Large intestine (tissue), 3 donors: ENCODE measurements around the gene CATSPER3. TPM values are rescaled to one million over a fixed set of nuclear protein-coding genes. Genes with fewer than 3 reads are reported as not detected.

Experiments used
- DNase-seq, 2 donors: peaks; one replicate each; pipeline versions ENCODE4 v3.0.0 to v3.0.0-alpha.2; 2013
- H3K27ac ChIP-seq: one replicate; pipeline ENCODE4 v1.5.1; 2013; ENCODE audit warnings: low read length
- H3K27me3 ChIP-seq: 2 replicates; pipeline ENCODE4 v1.6.1; 2013; ENCODE audit warnings: low read length; ENCODE audit not compliant: control insufficient read depth, insufficient read depth
- H3K36me3 ChIP-seq: 2 replicates; pipeline ENCODE4 v1.6.1; 2013; ENCODE audit warnings: low read length; ENCODE audit not compliant: control insufficient read depth, insufficient read depth
- H3K4me1 ChIP-seq: one replicate; pipeline ENCODE4 v1.6.1; 2013; ENCODE audit warnings: low read length; ENCODE audit not compliant: control insufficient read depth, insufficient read depth
- H3K4me3 ChIP-seq: one replicate; pipeline ENCODE4 v1.5.1; 2013; ENCODE audit warnings: low read length
- H3K9me3 ChIP-seq: one replicate; pipeline ENCODE4 v1.6.1; 2013; ENCODE audit warnings: mild to moderate bottlenecking, low read depth, low read length, moderate library complexity; ENCODE audit not compliant: control insufficient read depth
- WGBS: methylation state at CpG from one replicate; pipeline ENCODE4 v1.1.5; 2013; ENCODE audit warnings: low lambda C conversion rate; ENCODE audit not compliant: insufficient coverage; 5-methylcytosine and 5-hydroxymethylcytosine counted together
- polyA plus RNA-seq: library from polyadenylated mRNA; unstranded; fragments of 120-200 nt; gene quantifications from one replicate; pipeline ENCODE4 v1.2.1, GENCODE V29; 2013

The CATSPER3 gene
- polyA plus RNA-seq, 1 donor = 1.4 TPM

DNA sequence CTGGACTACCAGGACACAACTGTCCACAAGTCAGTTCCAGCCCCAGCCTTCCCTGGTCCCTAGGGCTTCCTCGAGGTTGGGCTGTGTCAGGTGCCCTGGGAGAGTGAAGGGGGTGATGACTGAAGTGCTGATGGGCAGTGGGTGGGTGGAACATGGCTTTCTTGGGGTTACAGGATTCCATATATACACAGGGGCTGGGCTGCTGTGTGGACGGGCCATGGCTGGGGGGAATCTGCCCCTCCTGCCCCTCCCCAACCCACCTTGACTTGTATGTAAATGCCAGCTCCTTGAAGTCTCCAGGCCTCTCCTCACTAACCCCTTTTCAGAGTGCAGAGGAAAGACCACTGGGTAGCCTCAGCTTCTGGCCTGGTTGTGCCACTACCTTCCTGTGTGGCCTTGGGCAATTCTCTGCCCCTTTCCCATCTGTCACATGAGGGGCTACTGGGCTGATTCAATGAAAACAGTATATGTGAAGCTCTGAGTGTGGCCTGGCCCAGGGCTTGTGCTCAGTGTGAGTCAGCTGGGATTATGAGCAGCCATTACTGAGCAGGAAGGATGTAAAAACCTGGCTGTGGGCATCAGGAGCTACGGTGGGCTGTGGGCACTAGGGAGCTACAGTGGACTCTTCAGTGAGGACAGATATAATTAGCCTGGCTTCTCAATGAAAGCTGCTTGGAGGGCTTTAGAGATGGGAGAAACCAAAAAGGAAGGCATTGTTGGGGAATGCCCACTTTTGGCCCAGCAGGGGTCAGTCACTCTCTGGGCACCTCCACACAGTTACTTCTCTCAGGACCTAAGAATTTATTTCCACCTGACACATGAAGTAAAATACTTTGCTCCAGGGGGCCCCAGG lies 43.0 kb downstream of the CATSPER3 start:
- no CpG with 5 or more reads among the region's 3 CpGs for WGBS

GRCh38 chr5:135011355-135012032 lies 43.8 kb downstream of the CATSPER3 start:
- Histone ChIP-seq H3K4me3 (no peak overlapping the region), H3K4me1 (no peaks in the 10 kb centered on the region), H3K27me3 (no peaks in the 10 kb centered on the region), H3K36me3 (no peaks in the 10 kb centered on the region), H3K27ac (no peak overlapping the region), H3K9me3 (no peaks in the 10 kb centered on the region)
- DNase-seq = peak in 1 of 2 donors; percentile 36
- no CpG with 5 or more reads among the region's 4 CpGs for WGBS

More for the DNA sequence above, 43.0 kb downstream of the CATSPER3 start:
- no peaks in the 10 kb centered on the region for H3K4me1 ChIP-seq
- no peaks in the 10 kb centered on the region for H3K27me3 ChIP-seq
- no peak overlapping the region for H3K27ac ChIP-seq
- H3K36me3 ChIP-seq = no peaks in the 10 kb centered on the region
- no peak for DNase-seq
- H3K4me3 ChIP-seq = no peak overlapping the region
- H3K9me3 ChIP-seq = no peaks in the 10 kb centered on the region

GRCh38 chr5:135012033-135012588 lies 44.4 kb downstream of the CATSPER3 start:
- H3K4me3 ChIP-seq = no peak overlapping the region
- H3K4me1 ChIP-seq = no peaks in the 10 kb centered on the region
- no peak for DNase-seq
- H3K9me3 ChIP-seq = no peaks in the 10 kb centered on the region
- H3K36me3 ChIP-seq = no peaks in the 10 kb centered on the region
- no peak overlapping the region for H3K27ac ChIP-seq
- no CpG with 5 or more reads among the region's 2 CpGs for WGBS
- H3K27me3 ChIP-seq = no peaks in the 10 kb centered on the region

- Histone ChIP-seq H3K4me1 (no peaks in the 10 kb centered on the region), H3K27me3 (no peaks in the 10 kb centered on the region), H3K4me3 (no peak overlapping the region), H3K36me3 (no peaks in the 10 kb centered on the region), H3K9me3 (no peaks in the 10 kb centered on the region), H3K27ac (no peak overlapping the region)
- WGBS = no CpG with 5 or more reads among the region's 5 CpGs
- DNase-seq = no peak
Observed at GRCh38 chr5:135012951-135013391, 45.3 kb downstream of the CATSPER3 start.

DNA sequence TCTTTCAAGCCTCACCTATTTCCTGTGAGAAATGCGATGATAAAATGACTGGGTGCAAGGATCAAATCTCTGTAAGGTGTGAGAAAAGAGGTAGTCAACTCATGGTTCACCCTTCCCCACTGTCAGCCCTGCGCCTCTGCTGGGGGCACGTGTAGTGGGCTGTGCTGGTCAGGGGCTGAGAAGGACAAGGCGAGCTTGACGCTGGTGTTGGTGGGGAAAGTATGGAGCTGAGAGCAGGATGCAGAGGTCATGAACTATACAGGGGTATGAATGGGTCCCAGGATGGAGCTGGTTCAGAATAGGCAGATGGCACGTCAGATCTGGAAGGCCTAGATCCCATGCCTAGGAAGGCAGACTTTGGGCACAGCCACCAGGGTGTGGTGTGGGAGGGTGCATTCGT lies 45.7 kb downstream of the CATSPER3 start:
- no peak for DNase-seq
- Histone ChIP-seq H3K27me3 (no peaks in the 10 kb centered on the region), H3K9me3 (no peaks in the 10 kb centered on the region), H3K4me3 (no peak overlapping the region), H3K27ac (no peak overlapping the region), H3K36me3 (no peaks in the 10 kb centered on the region), H3K4me1 (no peaks in the 10 kb centered on the region)
- WGBS = 85% methylated on average over 4 of the region's 7 CpGs

DNA sequence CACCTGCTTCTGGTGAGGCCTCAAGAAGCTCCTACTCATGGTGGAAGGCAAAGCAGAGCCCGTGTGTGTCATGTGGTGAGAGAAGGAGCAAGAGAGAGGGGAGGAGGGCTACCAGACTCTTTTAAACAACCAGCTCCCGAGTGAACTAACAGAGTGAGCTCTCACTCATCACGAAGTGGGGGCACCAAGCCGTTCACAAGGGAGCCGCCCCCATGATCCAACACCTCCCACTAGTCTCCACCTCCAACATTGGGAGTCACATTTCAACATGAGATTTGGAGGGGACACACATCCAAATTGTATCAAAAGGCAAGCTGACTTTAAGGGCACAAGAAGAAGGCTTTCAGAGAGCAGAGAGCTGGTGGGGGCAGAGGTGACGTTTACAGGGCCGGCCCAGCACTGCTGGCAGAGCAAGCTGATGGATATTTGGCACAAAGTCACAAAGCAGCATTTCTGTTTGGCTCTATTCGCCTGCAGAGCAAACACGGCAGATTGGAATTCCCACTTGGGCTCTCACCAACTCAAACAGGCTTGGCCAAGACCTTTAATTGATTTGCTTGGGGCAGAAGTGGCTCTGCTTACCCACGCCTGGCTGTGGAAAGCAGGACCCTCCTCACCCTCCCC lies 46.4 kb downstream of the CATSPER3 start:
- Histone ChIP-seq H3K4me1 (no peaks in the 10 kb centered on the region), H3K36me3 (no peaks in the 10 kb centered on the region), H3K27ac (no peak overlapping the region), H3K9me3 (no peaks in the 10 kb centered on the region), H3K4me3 (no peak overlapping the region), H3K27me3 (no peaks in the 10 kb centered on the region)
- no peak for DNase-seq
- WGBS = no CpG with 5 or more reads among the region's 10 CpGs

DNA sequence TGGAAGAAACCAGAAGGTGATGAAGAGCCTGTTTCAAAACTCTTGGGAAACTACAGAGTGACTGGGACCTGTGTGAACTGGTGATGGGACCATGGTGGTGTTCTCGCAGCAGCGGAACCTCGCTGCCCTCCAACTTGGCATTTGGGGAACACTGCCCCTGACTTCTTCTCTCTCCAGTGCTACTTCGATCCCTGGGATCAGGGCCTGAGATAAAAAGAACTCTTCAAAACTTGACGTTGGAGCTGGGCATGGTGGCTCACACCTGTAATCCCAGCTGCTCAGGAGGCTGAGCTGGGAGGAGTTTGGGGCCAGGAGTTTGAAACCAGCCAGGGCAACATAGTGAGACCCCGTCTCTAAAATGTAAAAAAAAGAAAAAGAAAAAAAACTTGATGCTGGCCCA lies 48.2 kb downstream of the CATSPER3 start:
- Histone ChIP-seq H3K9me3 (no peaks in the 10 kb centered on the region), H3K4me3 (no peak overlapping the region), H3K27me3 (no peaks in the 10 kb centered on the region), H3K4me1 (no peaks in the 10 kb centered on the region), H3K27ac (no peak overlapping the region), H3K36me3 (no peaks in the 10 kb centered on the region)
- DNase-seq = no peak
- WGBS = no CpG with 5 or more reads among the region's 6 CpGs

DNA sequence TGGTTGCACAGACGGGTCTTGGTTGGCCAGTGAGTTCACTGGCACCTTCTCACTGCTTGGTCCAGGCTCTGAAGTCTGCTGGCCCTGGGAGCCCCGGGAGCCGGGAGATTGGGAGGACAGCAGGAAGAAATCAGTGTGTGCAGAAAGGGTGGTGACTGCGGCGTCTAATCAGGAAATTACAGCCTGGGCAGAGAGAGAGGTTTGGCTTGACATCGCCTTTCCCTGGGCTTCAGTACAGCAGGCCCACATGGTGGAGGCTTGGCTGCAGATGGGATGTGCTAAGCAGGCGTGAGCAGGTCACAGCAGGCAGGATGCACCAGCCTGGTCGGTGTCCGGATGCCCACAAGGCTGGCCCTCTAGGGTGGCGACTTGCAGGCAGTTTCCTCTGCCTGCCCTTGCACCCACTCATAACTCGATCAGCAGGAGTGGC lies 49.2 kb downstream of the CATSPER3 start:
- H3K4me3 ChIP-seq = no peak overlapping the region
- no peaks in the 10 kb centered on the region for H3K27me3 ChIP-seq
- no peak for DNase-seq
- no peaks in the 10 kb centered on the region for H3K4me1 ChIP-seq
- WGBS = no CpG with 5 or more reads among the region's 11 CpGs
- H3K27ac ChIP-seq = no peak overlapping the region
- H3K9me3 ChIP-seq = no peaks in the 10 kb centered on the region
- H3K36me3 ChIP-seq = no peaks in the 10 kb centered on the region

- H3K4me3 ChIP-seq = no peak overlapping the region
- no peak for DNase-seq
- H3K4me1 ChIP-seq = no peaks in the 10 kb centered on the region
- no peak overlapping the region for H3K27ac ChIP-seq
- no peaks in the 10 kb centered on the region for H3K36me3 ChIP-seq
- 100% methylated on average over 1 of the region's 4 CpGs for WGBS
- no peaks in the 10 kb centered on the region for H3K27me3 ChIP-seq
- H3K9me3 ChIP-seq = no peaks in the 10 kb centered on the region
Observed at GRCh38 chr5:135018457-135018856, 50.8 kb downstream of the CATSPER3 start.

DNA sequence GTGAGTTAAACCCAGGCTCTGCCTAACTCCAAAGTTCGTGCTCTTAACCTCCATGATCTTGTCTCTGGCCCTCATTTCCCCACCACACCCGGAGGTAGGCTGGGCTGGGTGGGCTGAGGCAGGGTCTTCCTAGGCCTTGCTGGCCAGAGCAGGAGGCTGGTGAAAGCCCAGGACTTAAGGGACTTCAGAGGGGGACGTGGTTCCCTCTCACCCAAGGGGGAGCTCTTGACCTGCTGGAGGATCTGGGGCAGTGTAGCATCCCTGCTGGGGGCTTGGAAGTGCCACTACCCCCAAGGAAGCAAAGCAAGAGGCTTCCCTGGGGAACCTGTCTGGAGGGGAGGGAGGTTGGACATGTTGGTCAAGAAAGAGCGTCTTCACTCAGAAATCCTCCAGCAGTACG lies 51.6 kb downstream of the CATSPER3 start:
- DNase-seq = no peak
- Histone ChIP-seq H3K4me1 (no peaks in the 10 kb centered on the region), H3K9me3 (no peaks in the 10 kb centered on the region), H3K27ac (no peak overlapping the region), H3K36me3 (no peaks in the 10 kb centered on the region), H3K4me3 (no peak overlapping the region), H3K27me3 (peaks cover 3% of the 10 kb centered on the region)
- WGBS = no CpG with 5 or more reads among the region's 5 CpGs
